HepG2 (cell line): ENCODE results near the gene GRK4.

Experiments used
- BCL6 ChIP-seq: IDR thresholded peaks from 2 replicates; pipeline ENCODE4 v1.6.1; 2016; ENCODE audit warnings: missing genetic modification reagents, missing compliant biosample characterization
- GATAD1 ChIP-seq: IDR thresholded peaks from 2 replicates; pipeline ENCODE4 v1.6.1; 2016; ENCODE audit warnings: missing genetic modification reagents, missing compliant biosample characterization
- JUN ChIP-seq: sonication (generic); formaldehyde crosslinking; IDR thresholded peaks from 2 replicates; pipeline ENCODE4 v1.4.0; 2020; ENCODE audit warnings: mild to moderate bottlenecking, missing genetic modification reagents
- MAFF ChIP-seq: IDR thresholded peaks from 2 replicates; pipeline ENCODE4 v1.6.1; 2011; ENCODE audit warnings: low read depth, low read length, improper control_type of control experiment
- NFIC ChIP-seq: IDR thresholded peaks from 2 replicates; pipeline ENCODE4 v1.6.1; 2012; ENCODE audit warnings: mild to moderate bottlenecking, low read length, inconsistent platforms
- U2AF2 ChIP-seq: fragments of 200-400 bp; formaldehyde crosslinking; IDR thresholded peaks from 2 replicates; pipeline ENCODE4 v1.6.1; 2017; ENCODE audit warnings: low read depth, mild to moderate bottlenecking, low read length
- ZNF292 ChIP-seq: sonication (generic); formaldehyde crosslinking; IDR thresholded peaks from 2 replicates; pipeline ENCODE4 v1.8.1; 2022; ENCODE audit warnings: mild to moderate bottlenecking, low read depth, missing genetic modification reagents, borderline replicate concordance
- TF ChIP-seq, protein P1 (sequence below): sonication (generic); formaldehyde crosslinking; IDR thresholded peaks from 2 replicates; pipeline ENCODE4 v1.8.0; 2022; ENCODE audit warnings: missing genetic modification reagents, mild to moderate bottlenecking, moderate library complexity, borderline replicate concordance
- TF ChIP-seq, protein P2 (sequence below): sonication (generic); formaldehyde crosslinking; IDR thresholded peaks from 2 replicates; pipeline ENCODE4 v1.5.0; 2020; ENCODE audit warnings: mild to moderate bottlenecking, missing genetic modification reagents, moderate library complexity
- TF ChIP-seq, protein P3 (sequence below): sonication (generic); formaldehyde crosslinking; IDR thresholded peaks from 2 replicates; pipeline ENCODE4 v1.8.1; 2022; ENCODE audit warnings: mild to moderate bottlenecking, missing genetic modification reagents

DNA sequence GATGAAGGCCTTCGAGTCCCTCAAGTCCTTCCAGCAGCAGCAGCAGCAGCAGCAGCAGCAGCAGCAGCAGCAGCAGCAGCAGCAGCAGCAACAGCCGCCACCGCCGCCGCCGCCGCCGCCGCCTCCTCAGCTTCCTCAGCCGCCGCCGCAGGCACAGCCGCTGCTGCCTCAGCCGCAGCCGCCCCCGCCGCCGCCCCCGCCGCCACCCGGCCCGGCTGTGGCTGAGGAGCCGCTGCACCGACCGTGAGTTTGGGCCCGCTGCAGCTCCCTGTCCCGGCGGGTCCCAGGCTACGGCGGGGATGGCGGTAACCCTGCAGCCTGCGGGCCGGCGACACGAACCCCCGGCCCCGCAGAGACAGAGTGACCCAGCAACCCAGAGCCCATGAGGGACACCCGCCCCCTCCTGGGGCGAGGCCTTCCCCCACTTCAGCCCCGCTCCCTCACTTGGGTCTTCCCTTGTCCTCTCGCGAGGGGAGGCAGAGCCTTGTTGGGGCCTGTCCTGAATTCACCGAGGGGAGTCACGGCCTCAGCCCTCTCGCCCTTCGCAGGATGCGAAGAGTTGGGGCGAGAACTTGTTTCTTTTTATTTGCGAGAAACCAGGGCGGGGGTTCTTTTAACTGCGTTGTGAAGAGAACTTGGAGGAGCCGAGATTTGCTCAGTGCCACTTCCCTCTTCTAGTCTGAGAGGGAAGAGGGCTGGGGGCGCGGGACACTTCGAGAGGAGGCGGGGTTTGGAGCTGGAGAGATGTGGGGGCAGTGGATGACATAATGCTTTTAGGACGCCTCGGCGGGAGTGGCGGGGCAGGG lies 111.7 kb downstream of the GRK4 start:
- TF ChIP-seq U2AF2: no peak
- TF ChIP-seq, protein P1, sequence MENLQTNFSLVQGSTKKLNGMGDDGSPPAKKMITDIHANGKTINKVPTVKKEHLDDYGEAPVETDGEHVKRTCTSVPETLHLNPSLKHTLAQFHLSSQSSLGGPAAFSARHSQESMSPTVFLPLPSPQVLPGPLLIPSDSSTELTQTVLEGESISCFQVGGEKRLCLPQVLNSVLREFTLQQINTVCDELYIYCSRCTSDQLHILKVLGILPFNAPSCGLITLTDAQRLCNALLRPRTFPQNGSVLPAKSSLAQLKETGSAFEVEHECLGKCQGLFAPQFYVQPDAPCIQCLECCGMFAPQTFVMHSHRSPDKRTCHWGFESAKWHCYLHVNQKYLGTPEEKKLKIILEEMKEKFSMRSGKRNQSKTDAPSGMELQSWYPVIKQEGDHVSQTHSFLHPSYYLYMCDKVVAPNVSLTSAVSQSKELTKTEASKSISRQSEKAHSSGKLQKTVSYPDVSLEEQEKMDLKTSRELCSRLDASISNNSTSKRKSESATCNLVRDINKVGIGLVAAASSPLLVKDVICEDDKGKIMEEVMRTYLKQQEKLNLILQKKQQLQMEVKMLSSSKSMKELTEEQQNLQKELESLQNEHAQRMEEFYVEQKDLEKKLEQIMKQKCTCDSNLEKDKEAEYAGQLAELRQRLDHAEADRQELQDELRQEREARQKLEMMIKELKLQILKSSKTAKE (CRISPR knock-in tag): no peak
- TF ChIP-seq, protein P2, sequence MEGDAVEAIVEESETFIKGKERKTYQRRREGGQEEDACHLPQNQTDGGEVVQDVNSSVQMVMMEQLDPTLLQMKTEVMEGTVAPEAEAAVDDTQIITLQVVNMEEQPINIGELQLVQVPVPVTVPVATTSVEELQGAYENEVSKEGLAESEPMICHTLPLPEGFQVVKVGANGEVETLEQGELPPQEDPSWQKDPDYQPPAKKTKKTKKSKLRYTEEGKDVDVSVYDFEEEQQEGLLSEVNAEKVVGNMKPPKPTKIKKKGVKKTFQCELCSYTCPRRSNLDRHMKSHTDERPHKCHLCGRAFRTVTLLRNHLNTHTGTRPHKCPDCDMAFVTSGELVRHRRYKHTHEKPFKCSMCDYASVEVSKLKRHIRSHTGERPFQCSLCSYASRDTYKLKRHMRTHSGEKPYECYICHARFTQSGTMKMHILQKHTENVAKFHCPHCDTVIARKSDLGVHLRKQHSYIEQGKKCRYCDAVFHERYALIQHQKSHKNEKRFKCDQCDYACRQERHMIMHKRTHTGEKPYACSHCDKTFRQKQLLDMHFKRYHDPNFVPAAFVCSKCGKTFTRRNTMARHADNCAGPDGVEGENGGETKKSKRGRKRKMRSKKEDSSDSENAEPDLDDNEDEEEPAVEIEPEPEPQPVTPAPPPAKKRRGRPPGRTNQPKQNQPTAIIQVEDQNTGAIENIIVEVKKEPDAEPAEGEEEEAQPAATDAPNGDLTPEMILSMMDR (CRISPR knock-in tag): no peak
- no peak for TF ChIP-seq NFIC
- TF ChIP-seq, protein P3, sequence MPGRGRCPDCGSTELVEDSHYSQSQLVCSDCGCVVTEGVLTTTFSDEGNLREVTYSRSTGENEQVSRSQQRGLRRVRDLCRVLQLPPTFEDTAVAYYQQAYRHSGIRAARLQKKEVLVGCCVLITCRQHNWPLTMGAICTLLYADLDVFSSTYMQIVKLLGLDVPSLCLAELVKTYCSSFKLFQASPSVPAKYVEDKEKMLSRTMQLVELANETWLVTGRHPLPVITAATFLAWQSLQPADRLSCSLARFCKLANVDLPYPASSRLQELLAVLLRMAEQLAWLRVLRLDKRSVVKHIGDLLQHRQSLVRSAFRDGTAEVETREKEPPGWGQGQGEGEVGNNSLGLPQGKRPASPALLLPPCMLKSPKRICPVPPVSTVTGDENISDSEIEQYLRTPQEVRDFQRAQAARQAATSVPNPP: no peak
- no peak for TF ChIP-seq ZNF292 (CRISPR knock-in tag)
- no peak for TF ChIP-seq BCL6 (CRISPR knock-in tag)
- TF ChIP-seq GATAD1: no peak
- TF ChIP-seq JUN (CRISPR knock-in tag): no peak
- TF ChIP-seq MAFF: no peak
